ENCODE results near the gene CBY2. TPM values are rescaled to one million over a fixed set of nuclear protein-coding genes. Genes with fewer than 3 reads are reported as not detected.

CBY2 gene
- total RNA-seq, 4 donors from 2014 or later, result not detected

- H3K4me1 ChIP-seq, result no peaks in the 10 kb centered on the region
- no peak for DNase-seq
- intact Hi-C loops (cut with DNase I; ENCODE audit: low total_unique reads), result no loop called here
- H3K27me3 ChIP-seq, result no peaks in the 10 kb centered on the region
- no peak overlapping the region for H3K27ac ChIP-seq
- H3K9me3 ChIP-seq, result no peaks in the 10 kb centered on the region
- H3K36me3 ChIP-seq, result no peaks in the 10 kb centered on the region
- no peak overlapping the region for H3K4me3 ChIP-seq
- TF ChIP-seq POLR2A (IDR thresholded peaks at IDR 0.05), result no peak
- no peak for TF ChIP-seq CTCF (IDR thresholded peaks at IDR 0.05)
These were observed 15.2 kb downstream of the CBY2 start for GRCh38 chr13:45717349-45717748.

- intact Hi-C loops (cut with DNase I; ENCODE audit: low total_unique reads), result no loop called here
- no peak overlapping the region for H3K4me3 ChIP-seq
These were observed 15.9 kb downstream of the CBY2 start for GRCh38 chr13:45718063-45718462.

GRCh38 chr13:45718992-45719391 is 16.9 kb downstream of the CBY2 start:
- TF ChIP-seq CTCF (IDR thresholded peaks at IDR 0.05), result no peak
- no peak for TF ChIP-seq POLR2A (IDR thresholded peaks at IDR 0.05)
- intact Hi-C loops (cut with DNase I; ENCODE audit: low total_unique reads), result no loop called here
- Histone ChIP-seq H3K4me1 (no peaks in the 10 kb centered on the region), H3K36me3 (no peaks in the 10 kb centered on the region), H3K27ac (no peak overlapping the region), H3K4me3 (no peak overlapping the region), H3K9me3 (no peaks in the 10 kb centered on the region), H3K27me3 (no peaks in the 10 kb centered on the region)
- no peak for DNase-seq

More at GRCh38 chr13:45718063-45718462, 15.9 kb downstream of the CBY2 start:
- no peak for DNase-seq
- no peaks in the 10 kb centered on the region for H3K27me3 ChIP-seq
- no peak for TF ChIP-seq POLR2A (IDR thresholded peaks at IDR 0.05)
- no peak for TF ChIP-seq CTCF (IDR thresholded peaks at IDR 0.05)
- no peaks in the 10 kb centered on the region for H3K9me3 ChIP-seq
- H3K4me1 ChIP-seq, result no peaks in the 10 kb centered on the region
- no peaks in the 10 kb centered on the region for H3K36me3 ChIP-seq
- H3K27ac ChIP-seq, result no peak overlapping the region

GRCh38 chr13:45721203-45721731 is 19.1 kb downstream of the CBY2 start:
- TF ChIP-seq CTCF (IDR thresholded peaks at IDR 0.05) (no peak), POLR2A (IDR thresholded peaks at IDR 0.05) (no peak)
- intact Hi-C loops (cut with DNase I; ENCODE audit: low total_unique reads), result no loop called here
- DNase-seq, result no peak
- Histone ChIP-seq H3K27me3 (no peaks in the 10 kb centered on the region), H3K9me3 (no peaks in the 10 kb centered on the region), H3K4me3 (no peak overlapping the region), H3K4me1 (no peaks in the 10 kb centered on the region), H3K36me3 (no peaks in the 10 kb centered on the region), H3K27ac (no peak overlapping the region)

- no peak for DNase-seq
- H3K27me3 ChIP-seq, result no peaks in the 10 kb centered on the region
- TF ChIP-seq POLR2A (IDR thresholded peaks at IDR 0.05) (no peak), CTCF (IDR thresholded peaks at IDR 0.05) (no peak)
- H3K4me1 ChIP-seq, result no peaks in the 10 kb centered on the region
- H3K9me3 ChIP-seq, result no peaks in the 10 kb centered on the region
- H3K4me3 ChIP-seq, result no peak overlapping the region
- H3K27ac ChIP-seq, result no peak overlapping the region
- intact Hi-C loops (cut with DNase I; ENCODE audit: low total_unique reads), result no loop called here
- no peaks in the 10 kb centered on the region for H3K36me3 ChIP-seq
These were observed 21.7 kb downstream of the CBY2 start for GRCh38 chr13:45723798-45724197.
